Measurements from ENCODE around the gene UGT1A6.

Gene UGT1A6

DNA sequence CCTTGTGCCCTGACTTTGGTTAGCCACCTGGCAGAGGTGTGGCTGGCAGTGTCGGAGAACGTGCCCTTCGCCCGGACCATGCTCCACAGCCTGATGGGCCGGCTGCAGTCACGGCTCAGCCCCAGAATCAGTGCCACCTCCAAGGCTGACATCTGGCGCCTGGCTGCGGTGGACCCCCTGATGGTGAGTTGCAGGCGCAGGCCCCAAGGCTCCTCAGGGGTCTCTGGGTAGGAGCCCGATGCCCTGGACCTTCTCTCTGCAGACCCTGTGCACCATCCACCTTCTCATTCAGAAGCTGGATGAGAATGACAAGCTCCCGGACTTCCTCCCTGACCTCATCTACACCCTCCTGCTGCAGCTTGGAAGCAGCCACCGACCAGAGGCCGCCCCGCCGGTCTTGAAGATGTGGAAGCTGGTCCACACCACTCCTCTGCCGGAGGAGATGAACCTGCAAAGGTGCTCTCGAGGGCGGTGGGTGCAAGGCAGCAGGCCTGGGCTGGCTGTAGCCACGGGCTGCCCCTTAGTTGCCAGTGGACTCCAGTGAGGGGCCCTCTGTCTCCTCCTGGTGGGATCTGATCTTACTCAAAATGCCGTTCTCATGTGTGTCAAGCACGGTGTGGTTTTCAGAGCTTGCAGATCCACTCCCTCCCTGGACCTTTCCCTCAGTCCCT is 129.5 kb downstream of the UGT1A6 start:
- no peak for DNase-seq

Data from activated naive CD4-positive, alpha-beta T cell treated with anti-CD3 and anti-CD28 coated beads, Interleukin-2, amount 50 U/mL, for 16 hours (primary cell).